DND-41 (cell line): Measurements from ENCODE around the gene PTPRN2.

ENCODE experiments used
- EZH2 ChIP-seq: IDR thresholded peaks from 3 replicates; pipeline ENCODE4 v1.6.1; 2012; ENCODE audit warnings: borderline replicate concordance, low read depth, mild to moderate bottlenecking, moderate library complexity, low read length, inconsistent platforms; ENCODE audit not compliant: severe bottlenecking
- TF ChIP-seq, protein P1 (sequence below): IDR thresholded peaks from 2 replicates; pipeline ENCODE4 v1.5.1; 2012; ENCODE audit warnings: borderline replicate concordance, low read length, moderate library complexity, mild to moderate bottlenecking; ENCODE audit not compliant: poor library complexity, severe bottlenecking; ENCODE audit errors: extremely low read depth

DNA sequence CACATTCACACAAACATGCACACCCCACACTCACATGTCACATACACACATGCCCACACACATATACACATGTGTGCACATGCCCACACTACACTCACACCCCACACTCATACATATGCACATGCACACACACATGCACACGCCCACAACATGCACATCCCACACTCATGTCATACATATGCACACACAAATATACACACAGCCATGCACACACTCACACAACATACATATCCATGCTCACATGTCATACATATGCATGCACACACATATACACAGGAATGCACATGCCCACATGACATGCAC lies 1031.0 kb downstream of the PTPRN2 start:
- TF ChIP-seq, protein P1, sequence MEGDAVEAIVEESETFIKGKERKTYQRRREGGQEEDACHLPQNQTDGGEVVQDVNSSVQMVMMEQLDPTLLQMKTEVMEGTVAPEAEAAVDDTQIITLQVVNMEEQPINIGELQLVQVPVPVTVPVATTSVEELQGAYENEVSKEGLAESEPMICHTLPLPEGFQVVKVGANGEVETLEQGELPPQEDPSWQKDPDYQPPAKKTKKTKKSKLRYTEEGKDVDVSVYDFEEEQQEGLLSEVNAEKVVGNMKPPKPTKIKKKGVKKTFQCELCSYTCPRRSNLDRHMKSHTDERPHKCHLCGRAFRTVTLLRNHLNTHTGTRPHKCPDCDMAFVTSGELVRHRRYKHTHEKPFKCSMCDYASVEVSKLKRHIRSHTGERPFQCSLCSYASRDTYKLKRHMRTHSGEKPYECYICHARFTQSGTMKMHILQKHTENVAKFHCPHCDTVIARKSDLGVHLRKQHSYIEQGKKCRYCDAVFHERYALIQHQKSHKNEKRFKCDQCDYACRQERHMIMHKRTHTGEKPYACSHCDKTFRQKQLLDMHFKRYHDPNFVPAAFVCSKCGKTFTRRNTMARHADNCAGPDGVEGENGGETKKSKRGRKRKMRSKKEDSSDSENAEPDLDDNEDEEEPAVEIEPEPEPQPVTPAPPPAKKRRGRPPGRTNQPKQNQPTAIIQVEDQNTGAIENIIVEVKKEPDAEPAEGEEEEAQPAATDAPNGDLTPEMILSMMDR: no peak
- no peak for TF ChIP-seq EZH2
